ENCODE measurements around the gene SMIM30.
"Not testable (repeated sequence)": the region's sequence is repeated elsewhere in the genome, so short reads cannot be mapped to it uniquely, and the experiment has no call there.

SMIM30 gene, protein sequence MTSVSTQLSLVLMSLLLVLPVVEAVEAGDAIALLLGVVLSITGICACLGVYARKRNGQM

DNA sequence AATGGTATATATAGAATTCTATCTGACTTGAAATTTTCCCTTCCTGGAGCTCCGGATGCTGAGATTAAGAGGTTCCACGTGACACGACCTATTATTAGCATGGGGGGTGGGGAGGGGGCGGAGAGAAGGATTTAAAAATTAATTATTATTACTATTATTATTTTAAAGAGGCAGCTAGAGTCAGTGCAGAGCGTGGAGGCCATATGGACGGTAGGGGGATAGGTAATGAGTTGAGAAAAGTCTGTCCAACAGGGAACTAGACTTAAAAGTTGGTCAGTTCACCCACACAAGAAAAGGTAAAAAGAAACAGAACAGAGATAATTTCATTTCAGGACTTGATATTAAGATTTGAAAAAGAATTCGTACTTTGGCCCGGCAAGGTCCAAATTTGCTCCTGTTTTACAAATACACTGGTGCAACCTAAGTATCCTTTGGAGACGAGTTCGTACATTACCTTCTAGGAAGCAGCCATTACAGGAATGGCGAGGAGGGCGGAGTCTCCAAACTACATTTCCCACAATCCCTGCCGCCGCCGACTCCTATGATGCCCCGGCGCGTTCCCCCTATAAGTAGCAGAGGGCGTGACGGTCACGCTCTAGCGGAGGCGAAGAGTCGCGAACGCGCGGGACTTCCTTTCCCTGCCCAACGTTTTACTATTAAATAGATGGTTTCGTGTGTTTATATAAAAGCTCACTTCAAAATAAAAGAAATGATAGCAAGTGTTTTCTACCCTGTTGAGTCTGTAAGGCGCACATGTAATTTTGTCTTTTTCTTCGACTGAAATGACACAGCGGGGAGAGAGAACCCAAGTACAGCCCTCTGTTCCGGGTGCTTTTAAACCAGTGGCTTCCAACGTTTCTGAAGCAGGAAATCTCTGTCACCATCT, at the start of gene SMIM30:
Gene SMIM30, minus strand, starts transcription at position 481 of the 886 bp plus-strand sequence. CDS start 976 bp downstream, outside the sequence.
- peak; percentile 94 for DNase-seq
- in situ Hi-C loops (cut with MboI; ENCODE audit: low pct_unique_long_range_greater_than_20kb, low sequenced_read_pairs): no loop called here

DNA sequence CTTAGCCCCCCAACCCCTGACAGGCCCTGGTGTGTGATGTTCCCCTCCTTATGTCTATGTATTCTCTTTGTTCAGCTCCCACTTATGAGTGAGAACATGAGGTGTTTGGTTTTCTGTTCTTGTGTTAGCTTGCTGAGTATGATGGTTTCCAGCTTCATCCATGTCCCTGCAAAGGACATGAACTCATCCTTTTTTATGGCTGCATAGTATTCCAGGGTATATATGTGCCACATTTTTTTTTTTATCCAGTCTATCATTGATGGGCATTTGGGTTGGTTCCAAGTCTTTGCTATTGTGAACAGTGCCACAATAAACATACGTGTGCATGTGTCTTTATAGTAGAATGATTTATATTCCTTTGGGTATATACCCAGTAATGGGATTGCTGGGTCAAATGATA, 47.8 kb upstream of the SMIM30 start:
- in situ Hi-C loops (cut with MboI; ENCODE audit: low pct_unique_long_range_greater_than_20kb, low sequenced_read_pairs); DNase-seq: not testable (repeated sequence)

DNA sequence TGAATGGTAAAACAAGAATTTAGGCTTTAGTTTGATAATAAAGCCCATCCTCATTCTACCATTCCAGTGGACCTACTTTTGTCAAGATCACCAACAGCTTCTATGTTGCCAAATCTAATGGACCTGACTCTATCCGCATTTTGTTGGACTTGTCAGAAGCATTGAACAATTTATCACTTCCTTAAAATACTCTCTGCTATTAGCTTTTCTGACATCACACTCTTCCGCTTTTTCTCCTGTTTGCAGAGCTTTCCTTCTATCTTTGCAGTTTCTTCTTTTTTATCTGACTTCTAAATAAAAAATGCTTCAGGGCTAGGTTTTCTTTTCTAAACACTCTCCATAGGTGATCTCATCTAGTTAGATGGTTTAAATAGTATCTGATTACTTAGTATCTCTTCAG, 42.7 kb upstream of the SMIM30 start:
- in situ Hi-C loops (cut with MboI; ENCODE audit: low pct_unique_long_range_greater_than_20kb, low sequenced_read_pairs): no loop called here
- DNase-seq: no peak

DNA sequence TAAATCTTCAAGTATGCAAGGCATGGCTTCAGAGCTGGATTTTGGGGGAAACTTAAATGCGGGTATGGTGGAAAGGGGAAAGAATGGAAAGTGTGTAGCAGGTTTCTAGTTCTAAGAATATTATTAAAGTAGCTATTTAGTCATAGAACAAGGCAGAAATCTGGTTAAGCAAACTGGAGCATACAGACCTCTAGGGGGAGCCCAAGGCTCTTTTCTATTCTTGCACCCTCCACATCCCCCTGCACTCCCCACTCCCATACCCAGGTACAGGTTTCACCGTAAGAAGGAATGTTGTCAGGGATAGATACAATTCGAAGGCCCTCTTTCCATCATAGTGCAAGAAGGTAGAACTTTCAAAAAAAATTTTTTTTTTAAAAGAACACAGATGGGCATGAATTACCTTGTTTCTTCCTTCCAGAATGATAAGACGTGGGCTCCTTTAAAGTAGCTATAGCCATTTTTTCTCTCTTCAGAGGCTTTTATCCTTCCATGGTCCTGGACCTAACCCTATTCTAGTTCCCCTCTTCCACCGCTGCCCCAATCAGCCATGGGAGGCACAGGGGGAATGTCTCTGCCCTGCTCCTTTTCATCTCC, 41.5 kb upstream of the SMIM30 start:
- peak; percentile 63 for DNase-seq
- in situ Hi-C loops (cut with MboI; ENCODE audit: low pct_unique_long_range_greater_than_20kb, low sequenced_read_pairs): no loop called here

DNA sequence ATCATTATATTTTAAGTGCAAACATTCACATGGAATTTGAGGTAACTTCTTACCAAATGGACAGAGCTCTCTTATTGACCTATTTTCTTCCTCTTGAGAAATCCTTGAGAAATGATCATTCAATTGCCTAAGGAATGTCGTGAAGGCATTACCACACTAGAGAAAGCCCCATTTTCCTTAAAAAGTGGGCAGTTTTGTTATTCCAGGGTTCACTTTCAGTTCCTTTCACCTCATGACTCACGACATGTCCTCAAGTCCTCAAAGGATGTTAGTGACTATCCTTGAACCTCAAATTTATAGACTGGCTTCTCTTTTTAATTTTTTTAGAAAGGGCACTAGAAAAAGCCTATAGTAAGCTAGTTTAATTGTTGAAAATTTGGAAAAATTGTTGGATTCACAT, 40.4 kb upstream of the SMIM30 start:
- in situ Hi-C loops (cut with MboI; ENCODE audit: low pct_unique_long_range_greater_than_20kb, low sequenced_read_pairs): no loop called here
- DNase-seq: no peak

DNA sequence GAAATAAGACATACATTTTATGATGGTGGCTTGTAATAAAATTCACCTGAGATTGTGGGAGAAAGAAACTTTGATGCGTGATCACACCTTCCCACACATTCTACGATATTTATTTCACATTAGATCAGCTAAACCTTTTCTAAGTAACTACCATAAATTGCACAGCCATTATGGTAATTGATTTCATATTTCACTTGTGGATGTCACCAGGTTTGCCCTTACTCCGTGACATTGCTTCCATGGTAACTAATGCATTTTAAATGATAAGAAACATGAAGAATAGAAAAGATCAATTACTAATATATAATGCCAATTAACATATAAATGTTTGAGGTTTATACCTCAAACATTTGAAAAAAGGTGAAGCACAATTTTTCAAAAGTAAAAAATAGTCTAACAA, 35.8 kb upstream of the SMIM30 start:
- in situ Hi-C loops (cut with MboI; ENCODE audit: low pct_unique_long_range_greater_than_20kb, low sequenced_read_pairs): no loop called here
- no peak for DNase-seq

DNA sequence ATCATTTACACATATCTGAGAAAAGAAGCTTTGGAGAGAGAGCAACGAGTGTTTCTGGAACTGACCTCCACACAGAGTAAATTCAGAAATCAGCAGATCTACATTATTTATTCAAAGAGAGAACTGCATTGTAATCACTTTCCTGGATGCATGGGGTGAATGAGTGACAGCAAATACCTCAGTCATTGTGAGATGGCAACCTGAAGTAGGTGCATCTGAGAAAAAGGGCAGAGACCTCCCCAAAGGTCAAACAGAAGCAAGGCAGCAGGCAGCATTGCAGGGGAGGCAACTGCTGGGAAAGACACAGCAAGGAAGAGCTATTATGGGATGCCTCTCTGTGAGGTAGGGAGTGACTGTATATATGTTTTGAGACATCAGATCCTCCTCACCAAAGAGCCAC, 26.5 kb upstream of the SMIM30 start:
- DNase-seq: peak; percentile 26
- in situ Hi-C loops (cut with MboI; ENCODE audit: low pct_unique_long_range_greater_than_20kb, low sequenced_read_pairs): no loop called here

DNA sequence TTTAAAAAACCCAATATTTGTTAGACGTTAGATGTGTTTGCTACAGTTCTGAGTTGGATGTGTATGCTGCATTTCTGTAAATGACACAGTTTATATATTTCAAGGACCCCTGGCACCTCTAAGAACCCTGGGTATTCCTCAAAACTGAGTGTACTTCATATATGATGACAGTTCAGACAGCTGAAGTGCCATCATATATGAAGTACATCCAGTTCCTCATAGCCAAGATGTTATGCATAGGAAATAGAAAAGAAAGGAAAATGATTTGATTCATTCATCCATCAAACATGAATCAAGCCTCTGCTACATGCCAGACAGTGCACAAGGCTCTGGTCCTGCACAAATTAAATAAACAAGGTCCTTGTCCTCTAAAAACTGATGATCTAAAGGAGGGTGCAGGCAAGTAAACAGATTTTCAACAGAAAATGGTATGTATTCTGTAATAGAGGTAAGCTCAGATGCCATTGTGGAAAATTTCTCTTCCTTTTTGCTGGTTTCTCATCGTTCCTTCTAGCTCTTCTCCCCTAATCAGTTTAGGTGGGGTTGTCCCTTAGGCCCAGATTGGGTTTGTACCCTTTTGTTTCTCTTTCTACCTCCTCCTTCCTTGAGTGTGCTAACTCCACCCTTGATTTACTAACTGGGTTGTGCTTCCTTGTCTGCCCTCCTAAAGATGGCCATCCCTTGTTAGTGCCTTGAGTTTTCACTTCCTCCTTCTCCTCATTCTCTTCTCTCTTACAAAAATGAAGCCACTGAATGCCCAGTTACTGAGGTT, 25.3 kb upstream of the SMIM30 start:
- peak; percentile 44 for DNase-seq
- in situ Hi-C loops (cut with MboI; ENCODE audit: low pct_unique_long_range_greater_than_20kb, low sequenced_read_pairs): no loop called here

DNA sequence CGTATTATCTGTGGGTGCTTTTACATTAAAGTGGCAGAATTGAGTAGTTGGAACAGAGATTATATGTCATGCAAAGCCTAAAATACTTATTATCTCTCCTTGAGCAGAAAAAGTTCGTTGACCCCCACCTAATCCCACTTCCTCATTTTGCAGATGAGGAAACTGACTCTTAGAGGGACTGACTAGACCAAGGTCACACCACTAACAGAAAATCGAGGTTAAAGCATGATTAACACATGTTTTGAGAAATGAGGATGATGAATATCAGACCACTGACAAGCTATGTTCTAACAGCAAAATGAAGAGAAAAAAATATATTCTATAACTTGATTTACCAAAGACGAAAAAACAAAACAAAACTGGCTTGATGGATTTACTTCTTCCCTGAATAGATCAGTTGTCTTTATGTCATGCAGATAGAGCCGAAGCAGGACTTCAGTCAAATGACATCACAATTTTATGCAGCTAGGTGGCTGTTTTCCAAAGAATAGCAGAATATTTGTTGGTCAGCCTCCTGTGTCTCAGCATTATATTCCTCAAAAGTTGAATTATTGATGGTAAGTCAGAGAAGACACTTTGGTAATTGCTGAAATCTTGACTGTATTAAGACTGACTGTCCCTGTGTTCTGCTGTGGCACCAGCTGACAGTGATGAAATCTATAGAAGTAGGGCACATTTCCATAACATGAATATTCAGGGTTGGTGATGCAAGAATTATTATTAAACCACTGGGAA, 24.2 kb upstream of the SMIM30 start:
- in situ Hi-C loops (cut with MboI; ENCODE audit: low pct_unique_long_range_greater_than_20kb, low sequenced_read_pairs): no loop called here
- peak; percentile 89 for DNase-seq

DNA sequence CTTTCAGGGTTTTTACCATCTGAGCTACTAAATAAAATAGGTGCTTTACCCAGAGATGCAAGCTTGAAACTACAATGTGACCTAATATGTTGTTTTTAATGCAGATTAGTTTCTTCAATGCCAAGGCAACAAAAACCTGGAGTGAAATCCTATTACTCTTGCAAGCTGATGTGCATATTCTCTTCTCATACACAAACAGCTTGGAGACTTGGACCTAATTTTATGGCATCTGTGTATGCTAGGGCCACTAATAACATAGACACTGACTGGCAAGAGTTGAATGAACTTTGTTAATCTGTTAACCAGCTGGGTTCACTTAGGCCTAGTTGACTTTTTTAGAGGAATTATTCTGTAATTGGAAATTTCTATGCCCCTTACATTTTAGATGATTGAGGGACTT, 23.4 kb upstream of the SMIM30 start:
- no peak for DNase-seq
- in situ Hi-C loops (cut with MboI; ENCODE audit: low pct_unique_long_range_greater_than_20kb, low sequenced_read_pairs): no loop called here

DNA sequence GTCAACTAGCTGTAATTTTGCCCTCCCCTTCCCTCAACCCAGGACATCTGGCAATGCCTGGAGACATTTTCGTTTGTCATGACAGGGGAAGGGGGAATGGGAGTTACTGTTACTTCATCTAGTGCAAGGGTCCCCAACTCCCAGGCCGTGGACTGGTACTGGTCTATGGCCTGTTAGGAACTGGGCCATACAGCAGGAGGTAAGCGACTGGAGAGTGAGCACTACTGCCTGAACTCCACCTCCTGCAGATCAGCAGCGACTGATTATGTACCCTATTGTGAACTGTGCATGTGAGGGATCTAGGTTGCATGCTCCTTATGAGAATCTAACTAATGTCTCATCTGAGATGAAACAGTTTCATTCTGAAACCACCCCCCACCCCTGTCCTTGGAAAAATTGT, 22.6 kb upstream of the SMIM30 start:
- in situ Hi-C loops (cut with MboI; ENCODE audit: low pct_unique_long_range_greater_than_20kb, low sequenced_read_pairs): no loop called here
- DNase-seq: no peak

DNA sequence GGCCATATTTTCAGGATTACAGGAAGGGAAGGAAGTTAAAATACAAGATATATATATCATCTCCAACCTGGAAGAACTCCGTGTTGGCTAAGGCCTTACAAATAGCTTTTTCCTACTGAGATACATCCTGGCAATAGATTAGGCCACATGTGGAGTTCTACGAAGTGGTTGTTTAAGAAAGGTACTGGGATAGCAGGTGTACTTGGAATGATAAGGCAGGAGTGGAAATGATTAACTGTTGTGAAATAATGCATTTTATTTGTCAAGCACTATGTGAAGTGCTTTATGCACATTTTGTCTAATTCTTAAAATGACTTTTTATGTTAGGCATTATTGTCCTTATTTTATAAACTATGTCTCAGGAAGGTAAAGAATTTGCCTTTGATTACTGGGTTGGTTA, 18.9 kb upstream of the SMIM30 start:
- in situ Hi-C loops (cut with MboI; ENCODE audit: low pct_unique_long_range_greater_than_20kb, low sequenced_read_pairs): no loop called here
- no peak for DNase-seq

DNA sequence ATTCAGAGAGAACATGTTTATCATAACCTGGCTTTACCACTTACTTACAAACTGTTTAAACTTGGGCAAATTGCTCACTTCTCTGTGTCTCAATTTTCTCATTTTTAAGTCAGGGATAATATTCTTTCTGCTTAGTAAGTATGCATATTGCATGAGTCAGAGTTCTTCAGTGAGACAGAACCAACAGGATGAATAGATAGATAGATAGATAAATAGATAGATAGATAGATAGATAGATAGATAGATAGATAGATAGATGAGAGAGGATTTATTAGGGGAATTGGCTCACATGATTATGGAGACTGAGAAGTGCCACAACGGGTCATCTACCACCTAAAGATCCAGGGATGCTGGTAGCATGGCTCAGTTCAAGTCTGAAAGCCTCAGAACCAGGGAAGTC, 15.7 kb upstream of the SMIM30 start:
- DNase-seq: no peak
- in situ Hi-C loops (cut with MboI; ENCODE audit: low pct_unique_long_range_greater_than_20kb, low sequenced_read_pairs): no loop called here

DNA sequence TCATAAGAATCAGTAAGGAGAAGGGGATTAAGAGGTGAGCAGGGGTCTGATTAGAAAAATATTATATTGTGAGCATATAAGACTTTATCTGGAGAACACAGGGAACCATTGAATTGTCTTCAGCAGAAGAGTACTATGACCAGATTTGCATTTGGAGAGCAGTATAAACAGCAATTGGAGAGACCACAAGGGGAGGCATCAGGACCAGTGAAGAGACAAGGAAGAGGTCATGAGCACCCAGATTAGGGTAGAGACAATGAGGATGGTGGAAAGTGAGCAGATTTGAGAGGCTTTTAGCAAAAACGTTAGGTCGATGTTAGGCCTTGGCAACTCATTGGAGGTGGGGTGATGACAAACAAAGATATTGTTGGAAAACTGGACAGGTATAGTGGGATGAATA, 13.0 kb upstream of the SMIM30 start:
- in situ Hi-C loops (cut with MboI; ENCODE audit: low pct_unique_long_range_greater_than_20kb, low sequenced_read_pairs): no loop called here
- DNase-seq: no peak

DNA sequence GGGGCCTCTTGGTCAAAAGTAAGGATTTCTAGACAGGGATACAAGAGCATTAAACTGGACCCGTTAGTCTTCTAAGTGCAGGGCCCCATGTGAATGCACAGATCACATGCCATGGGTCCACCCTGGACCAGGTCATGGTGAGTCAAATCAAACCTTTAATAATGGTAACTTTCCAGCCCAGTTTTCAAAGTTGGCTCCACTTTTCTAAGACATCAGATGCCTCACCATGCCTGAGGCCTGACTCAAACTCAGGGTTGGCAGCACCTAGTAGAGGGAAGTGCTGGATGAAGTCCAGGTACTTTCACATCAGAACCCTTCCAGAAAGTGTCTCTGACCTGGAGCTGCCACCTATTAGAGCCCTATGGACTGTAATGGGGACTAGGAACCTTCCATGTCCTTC, 9.7 kb upstream of the SMIM30 start:
- in situ Hi-C loops (cut with MboI; ENCODE audit: low pct_unique_long_range_greater_than_20kb, low sequenced_read_pairs): no loop called here
- DNase-seq: no peak

DNA sequence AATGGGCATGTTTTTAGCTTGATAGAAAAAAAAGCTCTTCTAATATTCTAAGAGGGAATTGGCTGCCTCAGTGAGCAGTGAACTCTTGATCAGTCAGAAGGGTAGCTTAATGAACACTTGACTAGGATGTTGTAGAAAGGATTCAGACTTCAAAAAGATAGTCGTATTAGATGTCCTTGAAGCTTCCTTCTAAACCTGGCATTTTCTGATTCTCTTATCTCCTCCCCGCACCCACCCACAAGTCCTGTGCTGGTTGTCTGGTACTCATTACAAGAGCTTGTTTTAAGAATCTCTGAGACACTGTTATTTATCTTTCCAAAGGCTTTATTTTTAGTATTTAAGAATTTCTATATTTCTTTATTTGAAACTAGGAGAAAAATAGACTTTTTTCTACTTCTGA, 7.4 kb upstream of the SMIM30 start:
- DNase-seq: no peak
- in situ Hi-C loops (cut with MboI; ENCODE audit: low pct_unique_long_range_greater_than_20kb, low sequenced_read_pairs): no loop called here

DNA sequence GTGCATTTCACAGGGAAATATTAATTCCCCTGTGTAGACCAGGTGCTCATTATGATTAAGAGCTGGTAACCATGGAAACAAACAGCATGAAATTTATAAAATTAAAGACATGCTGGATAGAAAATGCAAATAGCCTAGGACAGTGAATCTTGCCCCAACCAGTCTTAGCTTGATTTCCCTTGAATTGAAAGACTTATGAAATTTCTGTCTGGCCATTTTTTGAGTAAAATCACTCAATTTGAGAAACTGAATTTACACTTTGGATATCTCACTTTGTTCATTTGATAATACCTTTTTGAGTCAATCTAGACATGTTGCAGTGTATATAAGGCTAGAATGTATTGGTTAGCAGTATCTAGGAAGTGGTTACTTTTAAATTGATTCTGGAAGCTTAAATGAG, 4.4 kb upstream of the SMIM30 start:
- DNase-seq: no peak
- in situ Hi-C loops (cut with MboI; ENCODE audit: low pct_unique_long_range_greater_than_20kb, low sequenced_read_pairs): no loop called here

DNA sequence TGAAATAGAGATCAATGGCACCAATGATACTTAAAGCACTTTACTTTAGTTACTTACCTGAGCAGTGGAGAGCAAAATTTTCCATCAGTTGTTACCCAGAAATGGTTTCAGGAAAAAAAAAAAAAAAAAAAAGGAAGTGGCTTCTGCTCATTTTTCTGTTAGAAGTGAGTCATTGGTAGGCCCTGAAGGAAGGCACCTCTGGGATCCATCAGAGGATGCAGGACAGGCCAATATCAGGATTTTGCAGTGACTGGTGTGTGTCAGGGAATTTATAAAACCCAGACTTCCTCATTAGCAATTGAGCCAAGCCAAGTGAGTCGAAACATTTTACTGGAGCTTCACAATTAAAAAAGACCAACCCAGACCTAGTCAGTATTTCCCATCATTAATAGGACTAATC, 2.3 kb upstream of the SMIM30 start:
- in situ Hi-C loops (cut with MboI; ENCODE audit: low pct_unique_long_range_greater_than_20kb, low sequenced_read_pairs): no loop called here
- DNase-seq: peak; percentile 74

DNA sequence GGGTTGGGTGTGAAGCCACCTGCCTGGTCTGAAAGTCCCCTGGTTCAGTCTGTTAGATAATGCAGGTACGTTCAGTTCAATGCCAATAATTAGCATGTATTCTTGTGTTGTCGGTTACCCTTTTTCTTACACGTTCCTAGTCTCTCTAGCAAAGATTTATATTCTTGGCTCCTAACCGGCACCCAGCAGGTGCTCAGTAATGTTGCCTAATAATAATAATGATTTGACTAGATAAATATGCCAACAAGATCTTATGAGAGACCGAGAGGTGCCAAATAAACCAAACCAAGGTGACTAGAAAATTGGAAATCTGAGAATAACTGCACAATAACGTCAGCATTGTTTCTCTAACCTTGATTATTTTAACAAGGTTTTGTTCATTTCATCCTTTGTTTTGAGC, 1.1 kb upstream of the SMIM30 start:
- DNase-seq: no peak
- in situ Hi-C loops (cut with MboI; ENCODE audit: low pct_unique_long_range_greater_than_20kb, low sequenced_read_pairs): no loop called here
